CD14-positive monocyte (primary cell): ENCODE data around the gene GEMIN7. TPM values are rescaled to one million over a fixed set of nuclear protein-coding genes. Genes with fewer than 3 reads are reported as not detected.
"Not testable (repeated sequence)": the region's sequence is repeated elsewhere in the genome, so short reads cannot be mapped to it uniquely, and the experiment has no call there.

Experiments used
- DNase-seq, 3 donors: peaks; one replicate each; pipeline ENCODE4 v3.0.0-alpha.2; 2011 to 2022
- H2AFZ ChIP-seq: 2 replicates; pipeline ENCODE4 v1.6.0; 2012; ENCODE audit warnings: mild to moderate bottlenecking, low read depth, low read length, inconsistent platforms; ENCODE audit not compliant: insufficient read depth, poor library complexity, severe bottlenecking
- H3K27ac ChIP-seq, 2 donors: 1 replicate in 1 of 2; 2 replicates in 1 of 2; pipeline ENCODE4 v1.5.1; 2012 to 2013; ENCODE audit warnings: low read length in 2 of 2, control low read depth in 1 of 2, inconsistent platforms in 1 of 2, low read depth in 1 of 2, mild to moderate bottlenecking in 1 of 2
- H3K27me3 ChIP-seq, 2 donors: one replicate each; pipeline versions ENCODE4 v1.6.0 to v1.6.1; 2011 to 2013; ENCODE audit warnings: low read length in 2 of 2; ENCODE audit not compliant: control insufficient read depth in 2 of 2, insufficient read depth in 2 of 2
- H3K36me3 ChIP-seq, 2 donors: replicated peaks in 1 of 2; 1 replicate in 1 of 2; 2 replicates in 1 of 2; pipeline versions ENCODE4 v1.5.1 to v1.6.1; 2012 to 2013; ENCODE audit warnings: low read length in 2 of 2, control low read depth in 1 of 2, inconsistent platforms in 1 of 2, mild to moderate bottlenecking in 1 of 2; ENCODE audit not compliant: insufficient read depth in 2 of 2, control insufficient read depth in 1 of 2
- H3K4me1 ChIP-seq, 2 donors: 1 replicate in 1 of 2; 2 replicates in 1 of 2; pipeline versions ENCODE4 v1.5.1 to v1.6.1; 2012 to 2013; ENCODE audit warnings: low read length in 2 of 2, control low read depth in 1 of 2, inconsistent platforms in 1 of 2, mild to moderate bottlenecking in 1 of 2, moderate library complexity in 1 of 2; ENCODE audit not compliant: insufficient read depth in 2 of 2, control insufficient read depth in 1 of 2
- H3K4me2 ChIP-seq: replicated peaks from 2 replicates; pipeline ENCODE3; 2012; ENCODE audit warnings: low read length, moderate library complexity, mild to moderate bottlenecking; ENCODE audit not compliant: poor library complexity, severe bottlenecking; ENCODE audit errors: extremely low read depth
- H3K4me3 ChIP-seq, 3 experiments: fragments of 200-600 bp in 1 of 3; sonication (generic) in 1 of 3; replicated peaks in 1 of 3; 1 replicate in 2 of 3; 2 replicates in 1 of 3; pipeline ENCODE4 v1.5.1; 2011 to 2013; ENCODE audit warnings: low read length in 3 of 3, mild to moderate bottlenecking in 3 of 3, control low read depth in 2 of 3, low read depth in 2 of 3, inconsistent platforms in 1 of 3, moderate library complexity in 1 of 3
- H3K79me2 ChIP-seq: 2 replicates; pipeline ENCODE4 v1.6.0; 2012; ENCODE audit warnings: mild to moderate bottlenecking, control low read depth, inconsistent platforms, low read length, moderate library complexity; ENCODE audit not compliant: insufficient read depth
- H3K9ac ChIP-seq: 2 replicates; pipeline ENCODE4 v1.6.0; 2017; ENCODE audit warnings: low read length, mild to moderate bottlenecking; ENCODE audit not compliant: insufficient read depth, poor library complexity, severe bottlenecking
- H3K9me3 ChIP-seq, 2 donors: replicated peaks in 1 of 2; 1 replicate in 1 of 2; 2 replicates in 1 of 2; pipeline versions ENCODE4 v1.5.1 to v1.6.1; 2012 to 2013; ENCODE audit warnings: low read length in 2 of 2, control low read depth in 1 of 2; ENCODE audit not compliant: control insufficient read depth in 1 of 2, insufficient read depth in 1 of 2
- H4K20me1 ChIP-seq: 2 replicates; pipeline ENCODE4 v1.6.0; 2012; ENCODE audit warnings: mild to moderate bottlenecking, low read length, control low read depth, moderate library complexity; ENCODE audit not compliant: insufficient read depth
- H3K27ac Mint-ChIP-seq, 7 donors: one replicate each; pipeline ENCODE4 v1.8.0; 2020; ENCODE audit warnings: mild to moderate bottlenecking in 7 of 7, mixed read lengths in 7 of 7, moderate library complexity in 6 of 7, inconsistent platforms in 2 of 7
- H3K27me3 Mint-ChIP-seq, 3 donors: one replicate each; pipeline ENCODE4 v1.8.0; 2021 to 2022; ENCODE audit warnings: low read depth in 3 of 3, mild to moderate bottlenecking in 3 of 3, mixed read lengths in 3 of 3, moderate library complexity in 3 of 3, inconsistent platforms in 1 of 3
- H3K36me3 Mint-ChIP-seq, 2 donors: one replicate each; pipeline ENCODE4 v1.8.0; 2020; ENCODE audit warnings: mixed read lengths in 2 of 2, inconsistent platforms in 1 of 2, mild to moderate bottlenecking in 1 of 2
- H3K4me1 Mint-ChIP-seq: one replicate; pipeline ENCODE4 v1.8.0; 2020; ENCODE audit warnings: mild to moderate bottlenecking, mixed read lengths
- H3K4me3 Mint-ChIP-seq, 2 donors: one replicate each; pipeline ENCODE4 v1.8.0; 2020; ENCODE audit warnings: mild to moderate bottlenecking in 2 of 2, mixed read lengths in 2 of 2, moderate library complexity in 1 of 2
- H3K9me3 Mint-ChIP-seq, 7 donors: one replicate each; pipeline ENCODE4 v1.8.0; 2020 to 2022; ENCODE audit warnings: mixed read lengths in 7 of 7, mild to moderate bottlenecking in 6 of 7, moderate library complexity in 6 of 7, inconsistent platforms in 2 of 7
- CTCF ChIP-seq: fragments of 200-600 bp; IDR thresholded peaks from one replicate; pipeline ENCODE4 v1.8.0; 2022; ENCODE audit warnings: antibody characterized with exemption, mild to moderate bottlenecking
- WGBS: methylation state at CpG from one replicate; pipeline ENCODE4 v1.1.5; 2013; ENCODE audit warnings: missing lambda C conversion rate; ENCODE audit not compliant: insufficient coverage; 5-methylcytosine and 5-hydroxymethylcytosine counted together
- intact Hi-C, 2 donors: fragments of 100-400 bp; cut with micrococcal nuclease; formaldehyde crosslinking; loops; one replicate each; pipeline versions ENCODE4 v1.15.0 to v1.15.1; 2023
- polyA plus RNA-seq, 3 donors: library from polyadenylated mRNA; depleted of rRNA in 1 of 3; unstranded in 2 of 3; stranded (reverse) in 1 of 3; fragments of 300-500 nt in 2 of 3; fragments of >200 nt in 1 of 3; fragmentation: Illumina TruSeq in 2 of 3; gene quantifications; 1 replicate in 2 of 3; 2 replicates in 1 of 3; pipeline ENCODE4 v1.2.3, GENCODE V29; 2012 to 2021

GEMIN7 gene
- polyA plus RNA-seq, 3 donors, result 67.6 to 83.4 (median 78.4) TPM

- H3K4me2 ChIP-seq, result no peak overlapping the region
- no peak overlapping the region for H3K27ac ChIP-seq
- peak overlapping the region in 1 of 2 donors; percentile 2 for H3K4me3 Mint-ChIP-seq
These were observed 39.0 kb downstream of the GEMIN7 start for GRCh38 chr19:45118106-45118505.

GRCh38 chr19:45118591-45119355 lies 39.7 kb downstream of the GEMIN7 start:
- H3K27me3 ChIP-seq, H2AFZ ChIP-seq, H3K36me3 ChIP-seq, intact Hi-C loops, H3K4me2 ChIP-seq, DNase-seq, H3K9ac ChIP-seq, H3K9me3 Mint-ChIP-seq, H3K9me3 ChIP-seq, H3K4me3 ChIP-seq, H3K27ac ChIP-seq: not testable (repeated sequence)
- peak overlapping the region in 1 of 7 donors; percentile 25 for H3K27ac Mint-ChIP-seq
- H3K27me3 Mint-ChIP-seq, result peaks cover 6 to 11% (median 7%) of the 10 kb centered on the region in 3 donors
- Histone ChIP-seq H3K4me1 (peaks cover 20 to 30% of the 10 kb centered on the region in 2 donors), H3K79me2 (peaks cover 60% of the 10 kb centered on the region), H4K20me1 (peaks cover 87% of the 10 kb centered on the region)
- H3K4me1 Mint-ChIP-seq, result peaks cover 44% of the 10 kb centered on the region
- peak overlapping the region in 1 of 2 donors; percentile 16 for H3K4me3 Mint-ChIP-seq
- 14% methylated on average over 13 of the region's 18 CpGs for WGBS
- H3K36me3 Mint-ChIP-seq, result peaks cover 4 to 11% of the 10 kb centered on the region in 2 donors

More at GRCh38 chr19:45118106-45118505, 39.0 kb downstream of the GEMIN7 start:
- Mint-ChIP-seq H3K36me3 (peaks cover 4 to 11% of the 10 kb centered on the region in 2 donors), H3K4me1 (peaks cover 44% of the 10 kb centered on the region), H3K9me3 (no peaks in the 10 kb centered on the region), H3K27me3 (peaks cover 6 to 11% (median 7%) of the 10 kb centered on the region in 3 donors), H3K27ac (peak overlapping the region in 1 of 7 donors; percentile 58)
- no peaks in the 10 kb centered on the region for H3K9me3 ChIP-seq
- intact Hi-C loops, result no loop called here
- no peaks in the 10 kb centered on the region for H3K27me3 ChIP-seq
- no peaks in the 10 kb centered on the region for H3K36me3 ChIP-seq
- no peak overlapping the region for H3K9ac ChIP-seq
- H3K79me2 ChIP-seq, result peaks cover 60% of the 10 kb centered on the region
- WGBS, result 69% methylated on average over 5 of the region's 5 CpGs
- H3K4me3 ChIP-seq, result no peak overlapping the region
- no peak overlapping the region for H2AFZ ChIP-seq
- DNase-seq, result no peak
- peaks cover 86% of the 10 kb centered on the region for H4K20me1 ChIP-seq
- no peak for TF ChIP-seq CTCF
- H3K4me1 ChIP-seq, result peaks cover 20 to 30% of the 10 kb centered on the region in 2 donors
